HEK293 (cell line): Measurements from ENCODE around the gene TRUB2.
A peak's percentile ranks its signal among the peaks of the same experiment; 100 is the strongest.

Experiments used
- ELK4 ChIP-seq: IDR thresholded peaks from 2 replicates; pipeline ENCODE4 v1.6.1; 2011; ENCODE audit warnings: mild to moderate bottlenecking, low read depth, low read length, borderline replicate concordance
- GFI1B ChIP-seq: fragments of 450-650 bp; formaldehyde crosslinking; IDR thresholded peaks from 2 replicates; pipeline ENCODE4 v1.5.1; 2016; ENCODE audit warnings: missing biosample characterization, missing genetic modification characterization
- GLI4 ChIP-seq: fragments of 450-650 bp; formaldehyde crosslinking; IDR thresholded peaks from 2 replicates; pipeline ENCODE4 v1.5.1; 2016; ENCODE audit warnings: missing biosample characterization, missing genetic modification characterization
- GLIS2 ChIP-seq: fragments of 450-650 bp; formaldehyde crosslinking; IDR thresholded peaks from 2 replicates; pipeline ENCODE4 v1.5.1; 2016; ENCODE audit warnings: missing biosample characterization, missing genetic modification characterization
- HOXC10 ChIP-seq: sonication (generic); formaldehyde crosslinking; IDR thresholded peaks from 2 replicates; pipeline ENCODE4 v1.8.1; 2023; ENCODE audit warnings: mild to moderate bottlenecking, missing genetic modification reagents
- HOXD13 ChIP-seq: sonication (generic); formaldehyde crosslinking; IDR thresholded peaks from 2 replicates; pipeline ENCODE4 v1.8.0; 2022; ENCODE audit warnings: missing genetic modification reagents, borderline replicate concordance
- IKZF3 ChIP-seq: fragments of 450-650 bp; IDR thresholded peaks from 2 replicates; pipeline ENCODE4 v1.5.0; 2018; ENCODE audit warnings: missing biosample characterization, mild to moderate bottlenecking, missing genetic modification characterization, moderate library complexity
- KLF16 ChIP-seq: fragments of 450-650 bp; formaldehyde crosslinking; IDR thresholded peaks from 2 replicates; pipeline ENCODE4 v1.5.1; 2017; ENCODE audit warnings: missing biosample characterization, missing genetic modification characterization
- KLF8 ChIP-seq: fragments of 450-650 bp; formaldehyde crosslinking; IDR thresholded peaks from 2 replicates; pipeline ENCODE4 v1.5.1; 2016; ENCODE audit warnings: missing biosample characterization, missing genetic modification characterization
- PRDM10 ChIP-seq: fragments of 450-650 bp; formaldehyde crosslinking; IDR thresholded peaks from 2 replicates; pipeline ENCODE4 v1.5.1; 2016; ENCODE audit warnings: missing biosample characterization, missing genetic modification characterization
- PRDM4 ChIP-seq: fragments of 450-650 bp; formaldehyde crosslinking; IDR thresholded peaks from 2 replicates; pipeline ENCODE4 v1.5.1; 2017; ENCODE audit warnings: missing biosample characterization, missing genetic modification characterization
- REPIN1 ChIP-seq: fragments of 450-650 bp; formaldehyde crosslinking; IDR thresholded peaks from 2 replicates; pipeline ENCODE4 v1.5.1; 2017; ENCODE audit warnings: missing biosample characterization, missing genetic modification characterization, low read depth
- ZBTB20 ChIP-seq: fragments of 450-650 bp; formaldehyde crosslinking; IDR thresholded peaks from 2 replicates; pipeline ENCODE4 v1.5.1; 2016; ENCODE audit warnings: missing biosample characterization, missing genetic modification characterization
- ZIC2 ChIP-seq: fragments of 450-650 bp; formaldehyde crosslinking; IDR thresholded peaks from 2 replicates; pipeline ENCODE4 v1.5.1; 2016; ENCODE audit warnings: missing biosample characterization, missing genetic modification characterization
- ZNF10 ChIP-seq: fragments of 450-650 bp; formaldehyde crosslinking; IDR thresholded peaks from 2 replicates; pipeline ENCODE4 v1.5.1; 2017; ENCODE audit warnings: missing biosample characterization, missing genetic modification characterization
- ZNF169 ChIP-seq: fragments of 450-650 bp; formaldehyde crosslinking; IDR thresholded peaks from 2 replicates; pipeline ENCODE4 v1.5.1; 2016; ENCODE audit warnings: missing biosample characterization, missing genetic modification characterization
- ZNF2 ChIP-seq: fragments of 450-650 bp; formaldehyde crosslinking; IDR thresholded peaks from 2 replicates; pipeline ENCODE4 v1.5.1; 2016; ENCODE audit warnings: missing biosample characterization, missing genetic modification characterization
- ZNF211 ChIP-seq: fragments of 450-650 bp; formaldehyde crosslinking; IDR thresholded peaks from 2 replicates; pipeline ENCODE4 v1.5.1; 2016; ENCODE audit warnings: low read depth, missing biosample characterization, missing genetic modification characterization
- ZNF324 ChIP-seq: fragments of 450-650 bp; formaldehyde crosslinking; IDR thresholded peaks from 2 replicates; pipeline ENCODE4 v1.5.1; 2016; ENCODE audit warnings: missing biosample characterization, missing genetic modification characterization
- ZNF350 ChIP-seq: fragments of 450-650 bp; formaldehyde crosslinking; IDR thresholded peaks from 2 replicates; pipeline ENCODE4 v1.5.0; 2017; ENCODE audit warnings: missing biosample characterization, mild to moderate bottlenecking, missing genetic modification characterization
- ZNF473 ChIP-seq: fragments of 450-650 bp; formaldehyde crosslinking; IDR thresholded peaks from 2 replicates; pipeline ENCODE4 v1.5.1; 2017; ENCODE audit warnings: missing biosample characterization, missing genetic modification characterization
- ZNF513 ChIP-seq: fragments of 450-650 bp; IDR thresholded peaks from 2 replicates; pipeline ENCODE4 v1.5.1; 2018; ENCODE audit warnings: missing biosample characterization, missing genetic modification characterization
- ZNF558 ChIP-seq: fragments of 450-650 bp; formaldehyde crosslinking; IDR thresholded peaks from 2 replicates; pipeline ENCODE4 v1.5.1; 2016; ENCODE audit warnings: missing biosample characterization, missing genetic modification characterization
- ZNF560 ChIP-seq: fragments of 450-650 bp; formaldehyde crosslinking; IDR thresholded peaks from 2 replicates; pipeline ENCODE4 v1.5.1; 2017; ENCODE audit warnings: missing biosample characterization, missing genetic modification characterization, borderline replicate concordance
- ZNF658 ChIP-seq: fragments of 450-650 bp; formaldehyde crosslinking; IDR thresholded peaks from 2 replicates; pipeline ENCODE4; 2016; ENCODE audit warnings: missing biosample characterization, missing genetic modification characterization
- ZNF660 ChIP-seq: fragments of 450-650 bp; IDR thresholded peaks from 2 replicates; pipeline ENCODE4 v1.5.1; 2018; ENCODE audit warnings: missing biosample characterization, mild to moderate bottlenecking, missing genetic modification characterization
- ZNF701 ChIP-seq: fragments of 450-650 bp; formaldehyde crosslinking; IDR thresholded peaks from 2 replicates; pipeline ENCODE4 v1.5.1; 2016; ENCODE audit warnings: missing biosample characterization, missing genetic modification characterization
- ZNF704 ChIP-seq: fragments of 450-650 bp; formaldehyde crosslinking; IDR thresholded peaks from 2 replicates; pipeline ENCODE4 v1.5.1; 2016; ENCODE audit warnings: missing biosample characterization, missing genetic modification characterization
- ZNF792 ChIP-seq: fragments of 450-650 bp; formaldehyde crosslinking; IDR thresholded peaks from 2 replicates; pipeline ENCODE4 v1.5.1; 2016; ENCODE audit warnings: missing biosample characterization, missing genetic modification characterization
- ZSCAN18 ChIP-seq: fragments of 450-650 bp; formaldehyde crosslinking; IDR thresholded peaks from 2 replicates; pipeline ENCODE4 v1.5.1; 2016; ENCODE audit warnings: missing biosample characterization, missing genetic modification characterization

TRUB2 gene

GRCh38 chr9:128322404-128323211 is at the start of gene TRUB2, which contains the start of gene COQ4 (continued):
- TF ChIP-seq ZNF324 (tag by site-specific recombination) (peak; percentile 89), ZNF560 (tag by site-specific recombination) (no peak), ZBTB20 (tag by site-specific recombination) (no peak), GLIS2 (tag by site-specific recombination) (no peak), ZNF169 (tag by site-specific recombination) (no peak), GLI4 (peak; percentile 86), HOXD13 (CRISPR knock-in tag) (0 out of 2 replicates have a peak, but pooled peaks have one; percentile 43), ZNF211 (tag by site-specific recombination) (no peak), KLF16 (tag by site-specific recombination) (peak; percentile 95), PRDM10 (tag by site-specific recombination) (peak; percentile 88), ZNF792 (tag by site-specific recombination) (no peak), ZSCAN18 (peak; percentile 37; the same call in 1 of the 2 replicates), REPIN1 (tag by site-specific recombination) (no peak), ZNF558 (tag by site-specific recombination) (peak; percentile 55; the same call in 1 of the 2 replicates), ZNF658 (no peak), ZNF704 (no peak), ZNF660 (tag by site-specific recombination) (peak; percentile 91), ELK4 (no peak), GFI1B (peak; percentile 9; the same call in 1 of the 2 replicates), IKZF3 (tag by site-specific recombination) (no peak), ZNF10 (no peak), PRDM4 (tag by site-specific recombination) (no peak; the same call in 1 of the 2 replicates), KLF8 (tag by site-specific recombination) (peak; percentile 91), ZIC2 (tag by site-specific recombination) (no peak; the same call in 1 of the 2 replicates), ZNF350 (tag by site-specific recombination) (no peak), ZNF473 (no peak), ZNF701 (tag by site-specific recombination) (no peak), HOXC10 (CRISPR knock-in tag) (0 out of 2 replicates have a peak, but pooled peaks have one; percentile 62), ZNF2 (tag by site-specific recombination) (peak; percentile 98), ZNF513 (tag by site-specific recombination) (no peak)
